SK-N-SH (cell line): ENCODE results near the gene HYCC2. TPM values are rescaled to one million over a fixed set of nuclear protein-coding genes. Genes with fewer than 3 reads are reported as not detected.

Experiments
- CTCF ChIA-PET: fragments of 300-600, 350-600 bp; formaldehyde crosslinking; extraction: SDS; loops from one replicate; lab custom pipeline; 2021; lab: Yijun Ruan, JAX
- POLR2A ChIA-PET: fragments of 350-600 bp; sonication (Branson Sonifier 250); formaldehyde crosslinking; extraction: SDS; loops from one replicate; lab custom pipeline; 2020; ENCODE audit warnings: antibody characterized with exemption, inconsistent platforms; lab: Yijun Ruan, JAX
- DNase-seq: peaks from one replicate; pipeline ENCODE4 v3.0.0; 2012
- H2AFZ ChIP-seq: fragments of 200-600 bp; sonication (generic); 2 replicates; pipeline ENCODE4 v1.8.1; 2016; ENCODE audit warnings: antibody characterized with exemption, mild to moderate bottlenecking, low read depth
- H3F3A ChIP-seq: fragments of 200-600 bp; sonication (generic); replicated peaks from 2 replicates; pipeline ENCODE3; 2016; ENCODE audit warnings: antibody characterized with exemption, mild to moderate bottlenecking; ENCODE audit not compliant: insufficient read depth
- H3K27ac ChIP-seq, 2 experiments: fragments of 200-500 bp in 1 of 2; fragments of 200-600 bp in 1 of 2; sonication (Bioruptor generic) in 1 of 2; sonication (generic), shearing (Covaris generic) in 1 of 2; 2 replicates each; pipeline versions ENCODE4 v1.5.1 to v1.6.1; 2014 to 2016; ENCODE audit warnings: low read depth in 2 of 2, inconsistent platforms in 1 of 2, low read length in 1 of 2, mild to moderate bottlenecking in 1 of 2, mixed read lengths in 1 of 2
- H3K27me3 ChIP-seq: fragments of 200-600 bp; sonication (generic), shearing (Covaris generic); 2 replicates; pipeline ENCODE4 v1.6.1; 2016; ENCODE audit warnings: mixed run types; ENCODE audit not compliant: insufficient read depth
- H3K36me3 ChIP-seq, 2 experiments: fragments of 200-500 bp in 1 of 2; fragments of 200-600 bp in 1 of 2; sonication (Bioruptor generic) in 1 of 2; sonication (generic) in 1 of 2; replicated peaks in 1 of 2; 2 replicates each; pipeline versions ENCODE3 to v1.5.1; 2014 to 2016; ENCODE audit warnings: low read length in 1 of 2, mild to moderate bottlenecking in 1 of 2; ENCODE audit not compliant: insufficient read depth in 2 of 2, control insufficient read depth in 1 of 2
- H3K4me1 ChIP-seq, 2 experiments: fragments of 200-500 bp in 1 of 2; fragments of 200-600 bp in 1 of 2; sonication (Bioruptor generic) in 1 of 2; sonication (generic), shearing (Covaris generic) in 1 of 2; 2 replicates each; pipeline versions ENCODE4 v1.5.1 to v1.6.1; 2014 to 2016; ENCODE audit warnings: low read depth in 1 of 2, low read length in 1 of 2, mixed run types in 1 of 2; ENCODE audit not compliant: insufficient read depth in 2 of 2, control insufficient read depth in 1 of 2
- H3K4me2 ChIP-seq: fragments of 200-600 bp; sonication (generic), shearing (Covaris generic); 2 replicates; pipeline ENCODE4 v1.6.1; 2017; ENCODE audit warnings: mixed run types
- H3K4me3 ChIP-seq, 2 experiments: fragments of 200-500 bp in 1 of 2; fragments of 200-600 bp in 1 of 2; sonication (Bioruptor generic) in 1 of 2; sonication (generic), shearing (Covaris generic) in 1 of 2; 2 replicates each; pipeline versions ENCODE4 v1.5.1 to v1.8.1; 2014 to 2016; ENCODE audit warnings: low read depth in 2 of 2, inconsistent platforms in 1 of 2, low read length in 1 of 2, mild to moderate bottlenecking in 1 of 2, mixed read lengths in 1 of 2, moderate library complexity in 1 of 2
- H3K79me2 ChIP-seq: fragments of 200-600 bp; sonication (generic); 2 replicates; pipeline ENCODE4 v1.8.1; 2017; ENCODE audit warnings: mild to moderate bottlenecking; ENCODE audit not compliant: insufficient read depth
- H3K9ac ChIP-seq: fragments of 200-600 bp; sonication (generic); 2 replicates; pipeline ENCODE4 v1.6.1; 2017; ENCODE audit warnings: mixed run types
- H3K9me2 ChIP-seq: fragments of 200-600 bp; sonication (generic); 2 replicates; pipeline ENCODE4 v1.6.1; 2017; ENCODE audit warnings: mixed run types
- H3K9me3 ChIP-seq: fragments of 200-600 bp; sonication (generic); 2 replicates; pipeline ENCODE4 v1.6.1; 2017; ENCODE audit warnings: mixed run types, mild to moderate bottlenecking, moderate library complexity
- H4K20me1 ChIP-seq: fragments of 200-600 bp; sonication (generic); 2 replicates; pipeline ENCODE4 v1.6.1; 2017; ENCODE audit warnings: mild to moderate bottlenecking, mixed run types; ENCODE audit not compliant: insufficient read depth
- CHD2 ChIP-seq: fragments of 150-350 bp; IDR thresholded peaks from 2 replicates; pipeline ENCODE4 v1.6.1; 2018; ENCODE audit warnings: low read length; ENCODE audit not compliant: partially characterized antibody
- EZH2phosphoT487 ChIP-seq: fragments of 200-600 bp; sonication (generic); IDR thresholded peaks from 2 replicates; pipeline ENCODE4 v1.6.1; 2017; ENCODE audit warnings: low read depth, mixed run types, mild to moderate bottlenecking, antibody characterized with exemption, moderate library complexity, borderline replicate concordance
- FOSL2 ChIP-seq: IDR thresholded peaks from 2 replicates; pipeline ENCODE4 v1.4.0; 2012; ENCODE audit warnings: low read depth, mild to moderate bottlenecking, moderate library complexity, borderline replicate concordance
- FOXM1 ChIP-seq: IDR thresholded peaks from 2 replicates; pipeline ENCODE4 v1.4.0; 2012; ENCODE audit warnings: low read depth, mild to moderate bottlenecking
- JUND ChIP-seq: IDR thresholded peaks from 2 replicates; pipeline ENCODE4 v1.4.0; 2012
- MEF2A ChIP-seq: IDR thresholded peaks from 2 replicates; pipeline ENCODE4 v1.4.0; 2012; ENCODE audit warnings: low read depth, borderline replicate concordance
- MXI1 ChIP-seq: IDR thresholded peaks from 2 replicates; pipeline ENCODE4 v1.6.1; 2012; ENCODE audit warnings: mild to moderate bottlenecking, low read depth, low read length, improper control_type of control experiment
- PBX3 ChIP-seq: IDR thresholded peaks from 2 replicates; pipeline ENCODE4; 2012
- POLR2AphosphoS5 ChIP-seq: IDR thresholded peaks from 2 replicates; pipeline ENCODE4 v1.6.1; 2012; ENCODE audit warnings: low read depth, low read length
- REST ChIP-seq: IDR thresholded peaks from 2 replicates; pipeline ENCODE4 v1.6.1; 2012; ENCODE audit warnings: mild to moderate bottlenecking, low read depth, low read length, moderate library complexity
- SIN3A ChIP-seq: IDR thresholded peaks from 2 replicates; pipeline ENCODE4 v1.6.1; 2012; ENCODE audit warnings: low read depth, mild to moderate bottlenecking, low read length, moderate library complexity, borderline replicate concordance
- TAF1 ChIP-seq: IDR thresholded peaks from 2 replicates; pipeline ENCODE4 v1.6.1; 2012; ENCODE audit warnings: low read depth, mild to moderate bottlenecking, low read length, moderate library complexity, borderline replicate concordance
- TEAD4 ChIP-seq: IDR thresholded peaks from 2 replicates; pipeline ENCODE4 v1.4.0; 2012; ENCODE audit warnings: mild to moderate bottlenecking, borderline replicate concordance; ENCODE audit not compliant: insufficient read depth
- USF1 ChIP-seq: IDR thresholded peaks from 2 replicates; pipeline ENCODE4 v1.4.0; 2012; ENCODE audit warnings: low read depth, borderline replicate concordance
- WGBS: methylation state at CpG from one replicate; pipeline ENCODE4 v1.1.6; 2017; ENCODE audit warnings: low lambda C conversion rate; 5-methylcytosine and 5-hydroxymethylcytosine counted together
- polyA plus RNA-seq, 3 experiments: library from polyadenylated mRNA; depleted of rRNA; stranded (reverse); fragments of >200 nt; gene quantifications; 2 replicates each; pipeline ENCODE4 v1.2.3, GENCODE V29; 2012

Gene HYCC2
- polyA plus RNA-seq, 1 of the 3 experiments (the other 2 are of a cell fraction): 1.2 TPM

- POLR2A ChIA-PET: no interaction called here
- Histone ChIP-seq H3K79me2 (peaks cover 93% of the 10 kb centered on the region), H3K9ac (no peak overlapping the region), H3K9me2 (no peaks in the 10 kb centered on the region), H4K20me1 (no peaks in the 10 kb centered on the region), H3K4me2 (no peak overlapping the region), H3K4me1 (peaks cover 8 to 11% of the 10 kb centered on the region in 2 experiments), H3K36me3 (peaks cover 0 to 8% of the 10 kb centered on the region in 2 experiments), H2AFZ (no peak overlapping the region), H3K9me3 (no peaks in the 10 kb centered on the region), H3K27me3 (no peaks in the 10 kb centered on the region), H3K4me3 (no peak overlapping the region), H3F3A (peaks cover 16% of the 10 kb centered on the region), H3K27ac (no peak overlapping the region)
- no peak for TF ChIP-seq CHD2
- no peak for TF ChIP-seq PBX3
- TF ChIP-seq FOSL2: no peak
- TF ChIP-seq EZH2phosphoT487: no peak
- TF ChIP-seq FOXM1: no peak
- TF ChIP-seq JUND: no peak
- TF ChIP-seq MEF2A: no peak
- TF ChIP-seq MXI1: no peak
- no peak for TF ChIP-seq TEAD4
- no peak for TF ChIP-seq POLR2AphosphoS5
- TF ChIP-seq TAF1: no peak
- TF ChIP-seq REST: no peak
- TF ChIP-seq USF1: no peak
- no peak for TF ChIP-seq SIN3A
- DNase-seq: no peak
- WGBS: 97% methylated on average over 10 of the region's 10 CpGs
- CTCF ChIA-PET: interaction anchor here (1.7 to 2.1 kb wide), 2 partner anchors 9 to 97 kb away, joined by 5 to 8 read pairs; partner anchors contain the start of gene ORC2
Measured at GRCh38 chr2:201059961-201060755, 11.3 kb downstream of the HYCC2 start.
